ENCODE data around the gene PARP14.

The PARP14 gene

GRCh38 chr3:122689587-122689986, 8.9 kb downstream of the PARP14 start:
- peaks cover under 1% of the 10 kb centered on the region for H3K4me1 ChIP-seq (ENCODE audit: insufficient read depth, low read length, severe bottlenecking)
- no peak overlapping the region for H3K27ac ChIP-seq (ENCODE audit: low read depth, low read length, poor library complexity, severe bottlenecking)
- H3K4me2 ChIP-seq (ENCODE audit: low read length): no peak overlapping the region
- H3K9me3 ChIP-seq (ENCODE audit: low read length): no peaks in the 10 kb centered on the region
- H3K9ac ChIP-seq (ENCODE audit: low read length): no peak overlapping the region
- H2AFZ ChIP-seq (ENCODE audit: low read length): no peak overlapping the region
- no peaks in the 10 kb centered on the region for H3F3A ChIP-seq (ENCODE audit: insufficient read depth, low read length)
- no peaks in the 10 kb centered on the region for H3K79me2 ChIP-seq (ENCODE audit: insufficient read depth, low read length)
- no peak overlapping the region for H3K4me3 ChIP-seq (ENCODE audit: low read depth, low read length, poor library complexity, severe bottlenecking)
- no peaks in the 10 kb centered on the region for H3K27me3 ChIP-seq (ENCODE audit: insufficient read depth, low read length)
- TF ChIP-seq EZH2 (IDR thresholded peaks at IDR 0.05; ENCODE audit: borderline replicate concordance, low read length) (no peak), CTCF (IDR thresholded peaks at IDR 0.05; ENCODE audit: low read length) (no peak)
- H3K36me3 ChIP-seq (ENCODE audit: insufficient read depth, low read length): no peaks in the 10 kb centered on the region
- H3K9me2 ChIP-seq (ENCODE audit: low read depth, low read length): no peaks in the 10 kb centered on the region
- no peaks in the 10 kb centered on the region for H4K20me1 ChIP-seq (ENCODE audit: insufficient read depth, low read length)

- TF ChIP-seq CTCF (IDR thresholded peaks at IDR 0.05; ENCODE audit: low read length) (no peak), EZH2 (IDR thresholded peaks at IDR 0.05; ENCODE audit: borderline replicate concordance, low read length) (no peak)
- no peak overlapping the region for H3K4me2 ChIP-seq (ENCODE audit: low read length)
- H3K4me3 ChIP-seq (ENCODE audit: low read depth, low read length, poor library complexity, severe bottlenecking): no peak overlapping the region
- no peaks in the 10 kb centered on the region for H3K79me2 ChIP-seq (ENCODE audit: insufficient read depth, low read length)
- H2AFZ ChIP-seq (ENCODE audit: low read length): no peak overlapping the region
- H3K9me3 ChIP-seq (ENCODE audit: low read length): no peaks in the 10 kb centered on the region
- no peaks in the 10 kb centered on the region for H3K27me3 ChIP-seq (ENCODE audit: insufficient read depth, low read length)
- H4K20me1 ChIP-seq (ENCODE audit: insufficient read depth, low read length): no peaks in the 10 kb centered on the region
- no peak overlapping the region for H3K9ac ChIP-seq (ENCODE audit: low read length)
- H3F3A ChIP-seq (ENCODE audit: insufficient read depth, low read length): no peaks in the 10 kb centered on the region
- H3K36me3 ChIP-seq (ENCODE audit: insufficient read depth, low read length): no peaks in the 10 kb centered on the region
- H3K27ac ChIP-seq (ENCODE audit: low read depth, low read length, poor library complexity, severe bottlenecking): no peak overlapping the region
- no peaks in the 10 kb centered on the region for H3K9me2 ChIP-seq (ENCODE audit: low read depth, low read length)
- peaks cover 6% of the 10 kb centered on the region for H3K4me1 ChIP-seq (ENCODE audit: insufficient read depth, low read length, severe bottlenecking)
Measured at GRCh38 chr3:122690096-122690495, 9.5 kb downstream of the PARP14 start.

GRCh38 chr3:122691195-122691594, 10.6 kb downstream of the PARP14 start:
- Histone ChIP-seq H3K4me2 (ENCODE audit: low read length) (no peak overlapping the region), H3K36me3 (ENCODE audit: insufficient read depth, low read length) (no peaks in the 10 kb centered on the region)

More at GRCh38 chr3:122691195-122691594, 10.6 kb downstream of the PARP14 start:
- TF ChIP-seq EZH2 (IDR thresholded peaks at IDR 0.05; ENCODE audit: borderline replicate concordance, low read length): no peak
- no peak for TF ChIP-seq CTCF (IDR thresholded peaks at IDR 0.05; ENCODE audit: low read length)
- no peak overlapping the region for H3K27ac ChIP-seq (ENCODE audit: low read depth, low read length, poor library complexity, severe bottlenecking)
- H3K9me2 ChIP-seq (ENCODE audit: low read depth, low read length): no peaks in the 10 kb centered on the region
- peaks cover 11% of the 10 kb centered on the region for H3K4me1 ChIP-seq (ENCODE audit: insufficient read depth, low read length, severe bottlenecking)
- no peak overlapping the region for H2AFZ ChIP-seq (ENCODE audit: low read length)
- H3K9ac ChIP-seq (ENCODE audit: low read length): no peak overlapping the region
- no peaks in the 10 kb centered on the region for H3K79me2 ChIP-seq (ENCODE audit: insufficient read depth, low read length)
- no peaks in the 10 kb centered on the region for H4K20me1 ChIP-seq (ENCODE audit: insufficient read depth, low read length)
- no peaks in the 10 kb centered on the region for H3F3A ChIP-seq (ENCODE audit: insufficient read depth, low read length)
- H3K27me3 ChIP-seq (ENCODE audit: insufficient read depth, low read length): no peaks in the 10 kb centered on the region
- H3K9me3 ChIP-seq (ENCODE audit: low read length): no peaks in the 10 kb centered on the region
- H3K4me3 ChIP-seq (ENCODE audit: low read depth, low read length, poor library complexity, severe bottlenecking): no peak overlapping the region
